Measurements from ENCODE around the gene KIT.
"Not testable (repeated sequence)": the region's sequence is repeated elsewhere in the genome, so short reads cannot be mapped to it uniquely, and the experiment has no call there.

The KIT gene

GRCh38 chr4:54657551-54658251, at the start of gene KIT:
KIT (plus strand) TSS chr4:54657957; CDS start chr4:54658015, 58 bp downstream.
- no peak for DNase-seq

- no peak for DNase-seq
Measured at GRCh38 chr4:54609310-54609709, 48.4 kb upstream of the KIT start.

GRCh38 chr4:54614149-54614548, 43.6 kb upstream of the KIT start:
- DNase-seq: no peak

GRCh38 chr4:54620773-54621172, 37.0 kb upstream of the KIT start:
- no peak for DNase-seq

GRCh38 chr4:54625391-54625790, 32.4 kb upstream of the KIT start:
- DNase-seq: no peak

GRCh38 chr4:54626113-54626512, 31.6 kb upstream of the KIT start:
- no peak for DNase-seq

GRCh38 chr4:54632537-54632936, 25.2 kb upstream of the KIT start:
- no peak for DNase-seq

- DNase-seq: not testable (repeated sequence)
Measured at GRCh38 chr4:54633102-54633740, 24.5 kb upstream of the KIT start.

GRCh38 chr4:54635318-54635717, 22.4 kb upstream of the KIT start:
- DNase-seq: no peak

GRCh38 chr4:54637325-54637724, 20.4 kb upstream of the KIT start:
- no peak for DNase-seq

- DNase-seq: not testable (repeated sequence)
Measured at GRCh38 chr4:54641101-54641500, 16.7 kb upstream of the KIT start.

- DNase-seq: no peak
Measured at GRCh38 chr4:54643172-54643571, 14.6 kb upstream of the KIT start.

GRCh38 chr4:54643958-54644751, 13.6 kb upstream of the KIT start:
- DNase-seq: no peak

- DNase-seq: no peak
Measured at GRCh38 chr4:54645830-54646229, 11.9 kb upstream of the KIT start.

GRCh38 chr4:54647070-54647469, 10.7 kb upstream of the KIT start:
- no peak for DNase-seq

- no peak for DNase-seq
Measured at GRCh38 chr4:54651050-54651449, 6.7 kb upstream of the KIT start.

- DNase-seq: no peak
Measured at GRCh38 chr4:54654753-54655152, 3.0 kb upstream of the KIT start.

GRCh38 chr4:54657185-54657550, 589 bp upstream of the KIT start:
- no peak for DNase-seq

- no peak for DNase-seq
Measured at GRCh38 chr4:54658252-54659093, 716 bp downstream of the KIT start.

GRCh38 chr4:54659313-54659712, 1.6 kb downstream of the KIT start:
- DNase-seq: no peak

GRCh38 chr4:54659749-54660535, 2.2 kb downstream of the KIT start:
- no peak for DNase-seq

GRCh38 chr4:54660591-54660990, 2.8 kb downstream of the KIT start:
- DNase-seq: no peak
